GM13976 (cell line): ENCODE measurements around the gene MAP1A.
"Not testable (repeated sequence)": the region's sequence is repeated elsewhere in the genome, so short reads cannot be mapped to it uniquely, and the experiment has no call there.

Experiments used
- DNase-seq: peaks from one replicate; pipeline ENCODE4 v3.0.0; 2012; ENCODE audit warnings: low spot score
- CTCF ChIP-seq: IDR thresholded peaks from 2 replicates; pipeline ENCODE4 v1.5.1; 2012; ENCODE audit warnings: borderline replicate concordance, mild to moderate bottlenecking; ENCODE audit not compliant: insufficient read depth; ENCODE audit errors: extremely low read depth, missing control alignments, control extremely low read depth
- in situ Hi-C: fragments of 300-500 bp; cut with MboI; formaldehyde crosslinking; loops from one replicate; pipeline ENCODE4 v1.12.0; 2022; ENCODE audit warnings: low sequenced_read_pairs, mixed read lengths, inconsistent platforms; ENCODE audit not compliant: unreplicated experiment

MAP1A gene

GRCh38 chr15:43552986-43553385 lies 35.6 kb downstream of the MAP1A start:
- in situ Hi-C loops: no loop called here
- DNase-seq: no peak
- TF ChIP-seq CTCF: no peak

GRCh38 chr15:43562753-43563152 lies 45.3 kb downstream of the MAP1A start:
- in situ Hi-C loops, DNase-seq: not testable (repeated sequence)

GRCh38 chr15:43563793-43564192 lies 46.4 kb downstream of the MAP1A start:
- in situ Hi-C loops, DNase-seq: not testable (repeated sequence)

GRCh38 chr15:43566615-43567014 lies 49.2 kb downstream of the MAP1A start:
- in situ Hi-C loops, DNase-seq: not testable (repeated sequence)

GRCh38 chr15:43574607-43575006 lies 57.2 kb downstream of the MAP1A start:
- in situ Hi-C loops, DNase-seq: not testable (repeated sequence)
